ENCODE results near the gene PCSK2.

The PCSK2 gene

GRCh38 chr20:17314264-17314663, 87.4 kb downstream of the PCSK2 start:
- Histone ChIP-seq H3K36me3 (ENCODE audit: control insufficient read depth in 4 of 4, insufficient read depth in 4 of 4, low read length in 3 of 4) (no peaks in the 10 kb centered on the region), H3K4me3 (ENCODE audit: control insufficient read depth in 1 of 7, extremely low read depth in 1 of 7, insufficient read depth in 4 of 7, low read depth in 2 of 7, low read length in 6 of 7) (no peak overlapping the region), H3K4me1 (ENCODE audit: control extremely low read depth in 1 of 4, control insufficient read depth in 4 of 4, insufficient read depth in 4 of 4, low read length in 3 of 4) (no peaks in the 10 kb centered on the region), H3K27ac (ENCODE audit: insufficient read depth in 1 of 2, low read depth in 1 of 2, low read length in 2 of 2, poor library complexity in 1 of 2, severe bottlenecking in 2 of 2) (no peak overlapping the region), H3K9me3 (ENCODE audit: control extremely low read depth in 1 of 5, control insufficient read depth in 4 of 5, insufficient read depth in 2 of 5, low read depth in 1 of 5, low read length in 4 of 5) (peaks cover 0 to 2% (median 0%) of the 10 kb centered on the region in 5 experiments), H3K27me3 (replicated peaks in 2 of 5; ENCODE audit: control insufficient read depth in 4 of 5, insufficient read depth in 5 of 5, low read length in 4 of 5) (peaks cover 13 to 44% (median 18%) of the 10 kb centered on the region in 5 experiments)
- 78% methylated on average over 3 of the region's 5 CpGs for WGBS (ENCODE audit: insufficient coverage)
- CTCF ChIA-PET, result no interaction called here
- POLR2A ChIA-PET, result no interaction called here
- no peak for DNase-seq

DNA sequence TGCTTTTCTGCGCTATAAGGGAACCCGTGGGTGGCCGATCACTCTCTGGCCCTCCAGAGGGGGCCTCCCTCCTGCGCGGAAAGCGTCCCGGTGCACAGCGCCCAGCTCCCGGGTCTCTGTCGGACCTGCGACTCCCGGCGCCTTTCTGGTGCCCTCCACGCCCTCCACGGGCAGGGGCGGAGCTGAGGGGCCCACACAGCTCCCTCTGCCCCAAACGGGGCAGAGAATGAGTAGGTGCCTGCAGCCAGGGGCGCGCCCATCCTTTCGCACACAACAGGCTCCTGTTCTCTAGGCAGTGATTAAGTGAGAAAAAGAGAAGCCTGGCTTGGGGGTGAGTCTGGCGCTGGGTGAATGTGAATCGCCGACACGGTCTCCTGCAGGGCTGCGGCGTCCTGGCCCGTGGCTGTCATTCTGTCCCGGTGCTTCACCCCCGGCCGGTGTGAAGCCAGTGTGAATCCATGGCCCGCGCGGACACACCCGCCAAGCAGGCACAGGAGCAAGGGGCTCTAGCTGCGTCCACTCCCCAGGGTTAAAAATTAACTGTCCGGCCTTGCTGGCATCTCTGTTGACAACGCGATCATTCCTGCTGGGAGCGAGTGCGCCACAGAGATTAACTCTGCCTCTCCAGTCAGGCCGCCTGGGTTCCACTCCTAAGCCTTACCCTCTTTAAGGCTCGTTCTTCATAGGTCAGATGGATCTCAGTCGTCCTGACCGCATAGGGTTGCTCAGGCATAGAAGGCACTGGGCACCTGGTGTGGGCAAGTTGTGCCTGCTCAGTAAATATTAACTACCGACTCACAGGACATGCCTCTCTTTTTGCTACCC, 88.8 kb downstream of the PCSK2 start:
- ChIA-PET POLR2A (no interaction called here), CTCF (no interaction called here)
- H3K4me1 ChIP-seq (ENCODE audit: control extremely low read depth in 1 of 4, control insufficient read depth in 4 of 4, insufficient read depth in 4 of 4, low read length in 3 of 4), result no peaks in the 10 kb centered on the region
- DNase-seq, result no peak
- no peak overlapping the region for H3K27ac ChIP-seq (ENCODE audit: insufficient read depth in 1 of 2, low read depth in 1 of 2, low read length in 2 of 2, poor library complexity in 1 of 2, severe bottlenecking in 2 of 2)
- peaks cover 0 to 2% (median 0%) of the 10 kb centered on the region in 5 experiments for H3K9me3 ChIP-seq (ENCODE audit: control extremely low read depth in 1 of 5, control insufficient read depth in 4 of 5, insufficient read depth in 2 of 5, low read depth in 1 of 5, low read length in 4 of 5)
- WGBS (ENCODE audit: insufficient coverage), result 11% methylated on average over 43 of the region's 45 CpGs
- no peaks in the 10 kb centered on the region for H3K36me3 ChIP-seq (ENCODE audit: control insufficient read depth in 4 of 4, insufficient read depth in 4 of 4, low read length in 3 of 4)
- H3K4me3 ChIP-seq (ENCODE audit: control insufficient read depth in 1 of 7, extremely low read depth in 1 of 7, insufficient read depth in 4 of 7, low read depth in 2 of 7, low read length in 6 of 7), result no peak overlapping the region
- peaks cover 13 to 48% (median 18%) of the 10 kb centered on the region in 5 experiments for H3K27me3 ChIP-seq (replicated peaks in 2 of 5; ENCODE audit: control insufficient read depth in 4 of 5, insufficient read depth in 5 of 5, low read length in 4 of 5)

DNA sequence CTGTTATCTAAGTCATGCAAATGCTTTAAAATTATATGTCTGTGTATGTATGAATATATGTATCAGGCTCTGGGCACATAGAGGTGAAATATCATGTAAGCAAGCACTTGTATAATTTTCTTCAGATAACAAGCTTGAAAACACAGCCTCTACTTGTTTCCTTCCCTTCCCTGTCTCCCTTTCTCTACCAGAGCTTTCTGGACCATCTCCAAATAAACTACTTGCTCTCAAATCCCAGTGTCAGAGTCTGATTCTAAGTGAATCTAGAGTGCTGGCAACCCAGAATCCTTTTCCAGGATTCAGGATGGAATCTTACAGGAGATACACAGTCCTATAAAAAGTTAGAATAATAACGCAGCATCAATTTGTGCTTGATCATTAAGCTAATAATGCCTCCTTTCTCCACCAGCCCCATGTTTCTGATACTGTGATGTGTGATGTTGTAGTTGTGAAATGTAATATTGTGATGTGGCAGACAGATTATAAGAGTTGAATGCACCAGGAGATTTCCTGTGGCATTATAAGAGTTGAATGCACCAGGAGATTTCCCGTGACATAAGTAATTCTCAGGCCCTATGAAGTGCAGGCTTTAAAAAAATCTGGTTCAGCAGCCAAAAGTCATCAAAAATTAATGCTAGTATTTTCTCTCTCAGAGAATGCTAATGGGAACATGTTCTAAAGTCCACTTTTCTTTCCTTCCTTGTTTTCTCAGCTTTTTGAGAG, 89.6 kb downstream of the PCSK2 start:
- Histone ChIP-seq H3K27ac (ENCODE audit: insufficient read depth in 1 of 2, low read depth in 1 of 2, low read length in 2 of 2, poor library complexity in 1 of 2, severe bottlenecking in 2 of 2) (no peak overlapping the region), H3K27me3 (replicated peaks in 2 of 5; ENCODE audit: control insufficient read depth in 4 of 5, insufficient read depth in 5 of 5, low read length in 4 of 5) (peaks cover 13 to 48% (median 18%) of the 10 kb centered on the region in 5 experiments), H3K4me3 (ENCODE audit: control insufficient read depth in 1 of 7, extremely low read depth in 1 of 7, insufficient read depth in 4 of 7, low read depth in 2 of 7, low read length in 6 of 7) (no peak overlapping the region), H3K36me3 (ENCODE audit: control insufficient read depth in 4 of 4, insufficient read depth in 4 of 4, low read length in 3 of 4) (no peaks in the 10 kb centered on the region), H3K4me1 (ENCODE audit: control extremely low read depth in 1 of 4, control insufficient read depth in 4 of 4, insufficient read depth in 4 of 4, low read length in 3 of 4) (no peaks in the 10 kb centered on the region), H3K9me3 (ENCODE audit: control extremely low read depth in 1 of 5, control insufficient read depth in 4 of 5, insufficient read depth in 2 of 5, low read depth in 1 of 5, low read length in 4 of 5) (peaks cover 0 to 2% (median 0%) of the 10 kb centered on the region in 5 experiments)
- WGBS (ENCODE audit: insufficient coverage), result 100% methylated on average over 1 of the region's 2 CpGs
- no peak for DNase-seq
- POLR2A ChIA-PET, result no interaction called here
- CTCF ChIA-PET, result no interaction called here

- Histone ChIP-seq H3K27me3 (replicated peaks in 2 of 5; ENCODE audit: control insufficient read depth in 4 of 5, insufficient read depth in 5 of 5, low read length in 4 of 5) (peaks cover 13 to 48% (median 18%) of the 10 kb centered on the region in 5 experiments), H3K4me3 (ENCODE audit: control insufficient read depth in 1 of 7, extremely low read depth in 1 of 7, insufficient read depth in 4 of 7, low read depth in 2 of 7, low read length in 6 of 7) (no peak overlapping the region), H3K36me3 (ENCODE audit: control insufficient read depth in 4 of 4, insufficient read depth in 4 of 4, low read length in 3 of 4) (no peaks in the 10 kb centered on the region), H3K27ac (ENCODE audit: insufficient read depth in 1 of 2, low read depth in 1 of 2, low read length in 2 of 2, poor library complexity in 1 of 2, severe bottlenecking in 2 of 2) (no peak overlapping the region), H3K4me1 (ENCODE audit: control extremely low read depth in 1 of 4, control insufficient read depth in 4 of 4, insufficient read depth in 4 of 4, low read length in 3 of 4) (no peaks in the 10 kb centered on the region), H3K9me3 (ENCODE audit: control extremely low read depth in 1 of 5, control insufficient read depth in 4 of 5, insufficient read depth in 2 of 5, low read depth in 1 of 5, low read length in 4 of 5) (peaks cover 0 to 2% (median 0%) of the 10 kb centered on the region in 5 experiments)
- CTCF ChIA-PET, result no interaction called here
- DNase-seq, result no peak
- WGBS (ENCODE audit: insufficient coverage), result 63% methylated on average over 1 of the region's 2 CpGs
- POLR2A ChIA-PET, result no interaction called here
Measured at GRCh38 chr20:17317341-17317740, 90.5 kb downstream of the PCSK2 start.

DNA sequence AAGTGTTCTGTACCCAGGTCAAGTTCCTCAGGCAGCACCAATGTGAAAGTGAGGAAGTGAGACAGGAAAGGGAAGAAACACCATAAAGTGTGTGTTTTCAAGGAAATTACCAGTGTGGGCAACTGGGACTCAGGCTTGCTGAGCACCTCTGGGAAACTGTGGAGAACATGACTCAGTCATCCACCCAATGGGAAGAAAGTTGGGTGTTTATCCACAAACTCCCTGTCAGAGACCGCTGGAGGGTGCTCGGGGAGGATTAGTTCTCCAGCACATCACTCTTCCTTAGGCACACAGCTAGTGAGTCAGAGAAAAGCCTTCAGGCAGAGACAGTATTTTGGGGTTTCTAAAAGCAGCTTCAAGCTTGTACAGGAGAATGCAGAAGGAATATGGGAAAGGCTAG, 93.6 kb downstream of the PCSK2 start:
- DNase-seq, result no peak
- H3K4me1 ChIP-seq (ENCODE audit: control extremely low read depth in 1 of 4, control insufficient read depth in 4 of 4, insufficient read depth in 4 of 4, low read length in 3 of 4), result no peaks in the 10 kb centered on the region
- CTCF ChIA-PET, result no interaction called here
- H3K9me3 ChIP-seq (ENCODE audit: control extremely low read depth in 1 of 5, control insufficient read depth in 4 of 5, insufficient read depth in 2 of 5, low read depth in 1 of 5, low read length in 4 of 5), result peaks cover 0 to 2% (median 0%) of the 10 kb centered on the region in 5 experiments
- WGBS (ENCODE audit: insufficient coverage), result 71% methylated on average over 2 of the region's 2 CpGs
- no peaks in the 10 kb centered on the region for H3K36me3 ChIP-seq (ENCODE audit: control insufficient read depth in 4 of 4, insufficient read depth in 4 of 4, low read length in 3 of 4)
- H3K27ac ChIP-seq (ENCODE audit: insufficient read depth in 1 of 2, low read depth in 1 of 2, low read length in 2 of 2, poor library complexity in 1 of 2, severe bottlenecking in 2 of 2), result no peak overlapping the region
- H3K27me3 ChIP-seq (replicated peaks in 2 of 5; ENCODE audit: control insufficient read depth in 4 of 5, insufficient read depth in 5 of 5, low read length in 4 of 5), result peaks cover 10 to 25% (median 17%) of the 10 kb centered on the region in 5 experiments
- POLR2A ChIA-PET, result no interaction called here
- H3K4me3 ChIP-seq (ENCODE audit: control insufficient read depth in 1 of 7, extremely low read depth in 1 of 7, insufficient read depth in 4 of 7, low read depth in 2 of 7, low read length in 6 of 7), result no peak overlapping the region

GRCh38 chr20:17326096-17326495, 99.3 kb downstream of the PCSK2 start:
- H3K27me3 ChIP-seq (replicated peaks in 2 of 5; ENCODE audit: control insufficient read depth in 4 of 5, insufficient read depth in 5 of 5, low read length in 4 of 5), result peaks cover 0 to 20% (median 12%) of the 10 kb centered on the region in 5 experiments
- no peak for DNase-seq
- POLR2A ChIA-PET, result no interaction called here
- WGBS (ENCODE audit: insufficient coverage), result 100% methylated on average over 1 of the region's 2 CpGs
- no peaks in the 10 kb centered on the region for H3K9me3 ChIP-seq (ENCODE audit: control extremely low read depth in 1 of 5, control insufficient read depth in 4 of 5, insufficient read depth in 2 of 5, low read depth in 1 of 5, low read length in 4 of 5)
- H3K27ac ChIP-seq (ENCODE audit: insufficient read depth in 1 of 2, low read depth in 1 of 2, low read length in 2 of 2, poor library complexity in 1 of 2, severe bottlenecking in 2 of 2), result no peak overlapping the region
- CTCF ChIA-PET, result no interaction called here
- no peaks in the 10 kb centered on the region for H3K4me1 ChIP-seq (ENCODE audit: control extremely low read depth in 1 of 4, control insufficient read depth in 4 of 4, insufficient read depth in 4 of 4, low read length in 3 of 4)
- no peak overlapping the region for H3K4me3 ChIP-seq (ENCODE audit: control insufficient read depth in 1 of 7, extremely low read depth in 1 of 7, insufficient read depth in 4 of 7, low read depth in 2 of 7, low read length in 6 of 7)
- no peaks in the 10 kb centered on the region for H3K36me3 ChIP-seq (ENCODE audit: control insufficient read depth in 4 of 4, insufficient read depth in 4 of 4, low read length in 3 of 4)

Data from common myeloid progenitor, CD34-positive (primary cell).